Liver (tissue), 9 donors: ENCODE measurements around the gene LOXHD1. TPM values are rescaled to one million over a fixed set of nuclear protein-coding genes. Genes with fewer than 3 reads are reported as not detected.

Source experiments
- DNase-seq: peaks from one replicate; pipeline ENCODE4 v3.0.0-alpha.2; 2017; ENCODE audit warnings: low spot score
- H3K27ac ChIP-seq, 2 donors: one replicate each; pipeline ENCODE4 v1.7.0; 2013; ENCODE audit warnings: inconsistent platforms in 2 of 2, low read length in 2 of 2, control low read depth in 1 of 2, low read depth in 1 of 2, mild to moderate bottlenecking in 1 of 2
- H3K27me3 ChIP-seq, 4 donors: one replicate each; pipeline versions ENCODE4 v1.6.1 to v1.7.0; 2013; ENCODE audit warnings: low read length in 3 of 4, inconsistent platforms in 1 of 4, mild to moderate bottlenecking in 1 of 4, moderate library complexity in 1 of 4; ENCODE audit not compliant: control insufficient read depth in 4 of 4, insufficient read depth in 4 of 4
- H3K36me3 ChIP-seq, 4 donors: one replicate each; pipeline versions ENCODE4 v1.6.1 to v1.7.0; 2013; ENCODE audit warnings: low read length in 3 of 4, mild to moderate bottlenecking in 3 of 4, low read depth in 1 of 4, moderate library complexity in 1 of 4; ENCODE audit not compliant: control insufficient read depth in 4 of 4, insufficient read depth in 3 of 4
- H3K4me1 ChIP-seq, 4 donors: one replicate each; pipeline versions ENCODE4 v1.6.1 to v1.7.0; 2013; ENCODE audit warnings: low read length in 3 of 4, mild to moderate bottlenecking in 3 of 4, moderate library complexity in 1 of 4; ENCODE audit not compliant: control insufficient read depth in 4 of 4, insufficient read depth in 4 of 4
- H3K4me3 ChIP-seq, 3 donors: one replicate each; pipeline versions ENCODE4 v1.6.1 to v1.7.0; 2013; ENCODE audit warnings: low read length in 3 of 3, control low read depth in 1 of 3, low read depth in 1 of 3, mild to moderate bottlenecking in 1 of 3
- H3K9ac ChIP-seq, 2 donors: one replicate each; pipeline ENCODE4 v1.7.0; 2013; ENCODE audit warnings: low read length in 2 of 2, mild to moderate bottlenecking in 2 of 2, moderate library complexity in 2 of 2, control low read depth in 1 of 2, low read depth in 1 of 2
- H3K9me3 ChIP-seq, 4 donors: one replicate each; pipeline versions ENCODE4 v1.6.1 to v1.7.0; 2013; ENCODE audit warnings: low read length in 3 of 4; ENCODE audit not compliant: control insufficient read depth in 4 of 4
- ATF3 ChIP-seq: IDR thresholded peaks from 2 replicates; pipeline ENCODE4 v1.6.1; 2016; ENCODE audit warnings: antibody characterized with exemption
- CTCF ChIP-seq: fragments of 150-350 bp; IDR thresholded peaks from 2 replicates; pipeline ENCODE4 v1.5.1; 2017; ENCODE audit warnings: improper control_type of control experiment, low read depth, low read length; ENCODE audit not compliant: missing input control
- EGR1 ChIP-seq, 2 donors: IDR thresholded peaks; 2 replicates each; pipeline ENCODE4 v1.6.1; 2016 to 2018; ENCODE audit warnings: antibody characterized with exemption in 2 of 2, low read depth in 2 of 2
- FOXA1 ChIP-seq: IDR thresholded peaks from 2 replicates; pipeline ENCODE4 v1.6.1; 2016; ENCODE audit warnings: antibody characterized with exemption
- FOXA2 ChIP-seq: IDR thresholded peaks from 2 replicates; pipeline ENCODE4 v1.6.1; 2016; ENCODE audit warnings: antibody characterized with exemption
- GABPA ChIP-seq, 2 donors: IDR thresholded peaks in 1 of 2; conservative IDR thresholded peaks in 1 of 2; 2 replicates each; pipeline ENCODE4 v1.6.1; 2016; ENCODE audit warnings: antibody characterized with exemption in 2 of 2, mild to moderate bottlenecking in 1 of 2, moderate library complexity in 1 of 2
- HNF4A ChIP-seq, 2 donors: conservative IDR thresholded peaks; 2 replicates each; pipeline ENCODE4 v1.6.1; 2016; ENCODE audit warnings: antibody characterized with exemption in 2 of 2, mild to moderate bottlenecking in 2 of 2
- HNF4G ChIP-seq: IDR thresholded peaks from 2 replicates; pipeline ENCODE4 v1.6.1; 2016; ENCODE audit warnings: antibody characterized with exemption
- JUND ChIP-seq, 2 donors: IDR thresholded peaks; 2 replicates each; pipeline ENCODE4 v1.6.1; 2016; ENCODE audit warnings: antibody characterized with exemption in 2 of 2
- MAX ChIP-seq: IDR thresholded peaks from 2 replicates; pipeline ENCODE4 v1.6.1; 2016; ENCODE audit warnings: antibody characterized with exemption
- NR2F2 ChIP-seq: IDR thresholded peaks from 2 replicates; pipeline ENCODE4 v1.6.1; 2016; ENCODE audit warnings: antibody characterized with exemption
- RAD21 ChIP-seq, 2 donors: IDR thresholded peaks; 2 replicates each; pipeline ENCODE4 v1.6.1; 2016; ENCODE audit warnings: antibody characterized with exemption in 2 of 2, mild to moderate bottlenecking in 2 of 2
- REST ChIP-seq: IDR thresholded peaks from 2 replicates; pipeline ENCODE4 v1.6.1; 2016; ENCODE audit warnings: antibody characterized with exemption, mild to moderate bottlenecking
- RXRA ChIP-seq, 2 donors: IDR thresholded peaks; 2 replicates each; pipeline ENCODE4 v1.6.1; 2017 to 2018; ENCODE audit warnings: antibody characterized with exemption in 2 of 2, mild to moderate bottlenecking in 1 of 2
- SP1 ChIP-seq: IDR thresholded peaks from 2 replicates; pipeline ENCODE4 v1.6.1; 2018; ENCODE audit warnings: antibody characterized with exemption, mild to moderate bottlenecking
- TAF1 ChIP-seq: conservative IDR thresholded peaks from 2 replicates; pipeline ENCODE4 v1.6.1; 2016; ENCODE audit warnings: antibody characterized with exemption, mild to moderate bottlenecking
- YY1 ChIP-seq: IDR thresholded peaks from 2 replicates; pipeline ENCODE4 v1.6.1; 2016; ENCODE audit warnings: antibody characterized with exemption, mild to moderate bottlenecking
- ZBTB33 ChIP-seq: IDR thresholded peaks from 2 replicates; pipeline ENCODE4 v1.6.1; 2016; ENCODE audit warnings: antibody characterized with exemption
- WGBS: extraction: QIAGEN DNeasy Blood & Tissue Kit; methylation state at CpG from one replicate; pipeline ENCODE4 v1.1.7; 2013; 5-methylcytosine and 5-hydroxymethylcytosine counted together
- polyA plus RNA-seq, 2 donors: library from polyadenylated mRNA; stranded (reverse) in 1 of 2; unstranded in 1 of 2; fragments of 200-250 nt in 1 of 2; fragments of >200 nt in 1 of 2; fragmentation: Nextera tagmentation in 1 of 2; extraction: Ambion mirVana in 1 of 2; gene quantifications; one replicate each; pipeline versions ENCODE4 v1.2.1 to v1.2.3, GENCODE V29; 2013 to 2015
- total RNA-seq, 2 donors: library from RNA; depleted of rRNA; stranded (reverse); fragments of >200 nt; gene quantifications; one replicate each; pipeline ENCODE4 v1.2.3, GENCODE V29; 2014
- donor health status: healthy.
- donor health status: healthy.
- donor health status: healthy.
- donor health status: healthy.
- donor health status: healthy.

LOXHD1 gene
- total and polyA plus RNA-seq, 4 donors: 0.09 to 0.25 TPM; not detected in 2

- no peak overlapping the region for H3K9ac ChIP-seq
- TF ChIP-seq HNF4A (conservative IDR thresholded peaks at IDR 0.05) (no peak), MAX (no peak), ATF3 (no peak), EGR1 (IDR thresholded peaks at IDR 0.05; ENCODE audit: low read depth in 2 of 2) (no peak), RXRA (IDR thresholded peaks at IDR 0.05) (no peak), GABPA (IDR thresholded peaks at IDR 0.05 in 1 of 2, conservative IDR thresholded peaks at IDR 0.05 in 1 of 2) (no peak), HNF4G (no peak), JUND (IDR thresholded peaks at IDR 0.05) (no peak), REST (no peak), FOXA2 (no peak)
- H3K36me3 ChIP-seq: no peaks in the 10 kb centered on the region
- H3K27ac ChIP-seq: no peak overlapping the region
- 96% methylated on average over 6 of the region's 6 CpGs for WGBS
- H3K4me1 ChIP-seq: no peaks in the 10 kb centered on the region
- H3K9me3 ChIP-seq: no peaks in the 10 kb centered on the region
- H3K4me3 ChIP-seq: no peak overlapping the region
- DNase-seq: no peak
- H3K27me3 ChIP-seq: no peaks in the 10 kb centered on the region
These were observed 45.5 kb upstream of the LOXHD1 start for GRCh38 chr18:46702471-46702870.

GRCh38 chr18:46700066-46700824 lies 43.2 kb upstream of the LOXHD1 start:
- Histone ChIP-seq H3K27me3 (no peaks in the 10 kb centered on the region), H3K36me3 (no peaks in the 10 kb centered on the region), H3K4me3 (no peak overlapping the region), H3K9ac (no peak overlapping the region), H3K9me3 (no peaks in the 10 kb centered on the region), H3K27ac (no peak overlapping the region), H3K4me1 (no peaks in the 10 kb centered on the region)
- no peak for DNase-seq
- WGBS: 79% methylated on average over 5 of the region's 5 CpGs
- no peak for TF ChIP-seq CTCF
- TF ChIP-seq ZBTB33: no peak
- TF ChIP-seq RXRA (IDR thresholded peaks at IDR 0.05): no peak
- no peak for TF ChIP-seq RAD21 (IDR thresholded peaks at IDR 0.05)
- TF ChIP-seq HNF4G: no peak
- TF ChIP-seq EGR1 (IDR thresholded peaks at IDR 0.05; ENCODE audit: low read depth in 2 of 2): no peak
- no peak for TF ChIP-seq ATF3
- no peak for TF ChIP-seq GABPA (IDR thresholded peaks at IDR 0.05 in 1 of 2, conservative IDR thresholded peaks at IDR 0.05 in 1 of 2)
- TF ChIP-seq REST: no peak
- no peak for TF ChIP-seq HNF4A (conservative IDR thresholded peaks at IDR 0.05)
- no peak for TF ChIP-seq TAF1
- TF ChIP-seq NR2F2: no peak
- no peak for TF ChIP-seq FOXA2
- TF ChIP-seq FOXA1: no peak
- no peak for TF ChIP-seq SP1
- no peak for TF ChIP-seq YY1
